ENCODE data around the gene VIL1.

The VIL1 gene

GRCh38 chr2:218465987-218466633 is 47.2 kb downstream of the VIL1 start:
- no peaks in the 10 kb centered on the region for H3K27me3 ChIP-seq (replicated peaks; ENCODE audit: insufficient read depth, low read length)
- no peak for TF ChIP-seq EZH2 (optimal IDR thresholded peaks at IDR 0.05; ENCODE audit: low read depth, low read length)
- peak; percentile 46 for TF ChIP-seq CTCF (IDR thresholded peaks at IDR 0.05; ENCODE audit: low read length)
- no peak for TF ChIP-seq EZH2phosphoT487 (IDR thresholded peaks at IDR 0.05; ENCODE audit: low read length)
- H3F3A ChIP-seq (ENCODE audit: insufficient read depth, low read length), result no peaks in the 10 kb centered on the region
- no peaks in the 10 kb centered on the region; the same call in 1 of the 2 replicates for H3K36me3 ChIP-seq (replicated peaks; ENCODE audit: insufficient read depth, low read length)
- no peaks in the 10 kb centered on the region for H4K20me1 ChIP-seq (ENCODE audit: insufficient read depth, low read length)
- no peaks in the 10 kb centered on the region for H3K9me3 ChIP-seq (replicated peaks; ENCODE audit: insufficient read depth, low read length)
- no peak overlapping the region for H3K27ac ChIP-seq (ENCODE audit: low read length)
- H3K4me2 ChIP-seq (ENCODE audit: low read depth, low read length), result no peak overlapping the region
- H3K9me2 ChIP-seq (replicated peaks; ENCODE audit: insufficient read depth, low read length), result no peaks in the 10 kb centered on the region
- H2AFZ ChIP-seq (ENCODE audit: low read length), result no peak overlapping the region
- H3K9ac ChIP-seq (ENCODE audit: low read length), result no peak overlapping the region
- H3K4me1 ChIP-seq (ENCODE audit: low read length), result no peaks in the 10 kb centered on the region
- no peak overlapping the region for H3K4me3 ChIP-seq (ENCODE audit: low read length)
- peak; percentile 17 for DNase-seq
- no peaks in the 10 kb centered on the region for H3K79me2 ChIP-seq (ENCODE audit: low read length)

- Histone ChIP-seq H3K36me3 (replicated peaks; ENCODE audit: insufficient read depth, low read length) (no peaks in the 10 kb centered on the region; the same call in 1 of the 2 replicates), H3K9me3 (replicated peaks; ENCODE audit: insufficient read depth, low read length) (no peaks in the 10 kb centered on the region), H3F3A (ENCODE audit: insufficient read depth, low read length) (no peaks in the 10 kb centered on the region), H4K20me1 (ENCODE audit: insufficient read depth, low read length) (no peaks in the 10 kb centered on the region), H3K4me2 (ENCODE audit: low read depth, low read length) (no peak overlapping the region), H3K9me2 (replicated peaks; ENCODE audit: insufficient read depth, low read length) (no peaks in the 10 kb centered on the region), H3K27me3 (replicated peaks; ENCODE audit: insufficient read depth, low read length) (no peaks in the 10 kb centered on the region), H3K27ac (ENCODE audit: low read length) (no peak overlapping the region), H2AFZ (ENCODE audit: low read length) (no peak overlapping the region), H3K9ac (ENCODE audit: low read length) (no peak overlapping the region), H3K4me3 (ENCODE audit: low read length) (no peak overlapping the region), H3K79me2 (ENCODE audit: low read length) (no peaks in the 10 kb centered on the region), H3K4me1 (ENCODE audit: low read length) (no peaks in the 10 kb centered on the region)
- no peak for DNase-seq
- TF ChIP-seq EZH2 (optimal IDR thresholded peaks at IDR 0.05; ENCODE audit: low read depth, low read length), result no peak
- no peak for TF ChIP-seq CTCF (IDR thresholded peaks at IDR 0.05; ENCODE audit: low read length)
- TF ChIP-seq EZH2phosphoT487 (IDR thresholded peaks at IDR 0.05; ENCODE audit: low read length), result no peak
These were observed 51.5 kb downstream of the VIL1 start for GRCh38 chr2:218470448-218470847.

- H4K20me1 ChIP-seq (ENCODE audit: insufficient read depth, low read length), result no peaks in the 10 kb centered on the region
- H3K27me3 ChIP-seq (replicated peaks; ENCODE audit: insufficient read depth, low read length), result no peaks in the 10 kb centered on the region
- H3K9me2 ChIP-seq (replicated peaks; ENCODE audit: insufficient read depth, low read length), result no peaks in the 10 kb centered on the region
- no peak overlapping the region for H3K9ac ChIP-seq (ENCODE audit: low read length)
- no peak overlapping the region for H2AFZ ChIP-seq (ENCODE audit: low read length)
- no peaks in the 10 kb centered on the region for H3F3A ChIP-seq (ENCODE audit: insufficient read depth, low read length)
- no peak overlapping the region for H3K4me3 ChIP-seq (ENCODE audit: low read length)
- no peaks in the 10 kb centered on the region for H3K79me2 ChIP-seq (ENCODE audit: low read length)
- H3K27ac ChIP-seq (ENCODE audit: low read length), result no peak overlapping the region
- H3K9me3 ChIP-seq (replicated peaks; ENCODE audit: insufficient read depth, low read length), result no peaks in the 10 kb centered on the region
- DNase-seq, result no peak
- TF ChIP-seq EZH2 (optimal IDR thresholded peaks at IDR 0.05; ENCODE audit: low read depth, low read length), result no peak
- TF ChIP-seq EZH2phosphoT487 (IDR thresholded peaks at IDR 0.05; ENCODE audit: low read length), result no peak
- H3K4me2 ChIP-seq (ENCODE audit: low read depth, low read length), result no peak overlapping the region
- H3K36me3 ChIP-seq (replicated peaks; ENCODE audit: insufficient read depth, low read length), result no peaks in the 10 kb centered on the region; the same call in 1 of the 2 replicates
- no peaks in the 10 kb centered on the region for H3K4me1 ChIP-seq (ENCODE audit: low read length)
These were observed 52.1 kb downstream of the VIL1 start for GRCh38 chr2:218471036-218471435.

DNA sequence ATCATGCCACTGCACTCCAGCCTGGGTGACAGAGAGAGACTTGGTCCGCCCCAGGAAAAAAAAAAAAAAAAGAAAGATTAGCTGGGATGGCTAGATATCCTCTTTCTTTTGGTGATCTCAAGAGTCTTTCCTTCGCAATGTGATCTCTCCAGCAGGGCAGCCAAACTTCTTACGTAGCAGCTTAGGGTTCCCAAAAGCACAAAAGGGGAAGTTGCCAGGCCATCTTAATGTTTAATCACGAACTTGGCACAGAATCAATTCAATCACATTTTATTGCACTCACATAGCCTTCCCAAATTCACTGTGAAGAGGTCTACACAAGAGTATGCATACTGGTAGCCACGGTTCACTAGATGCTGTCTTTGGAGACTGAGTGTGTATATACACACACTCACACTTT is 53.1 kb downstream of the VIL1 start:
- Histone ChIP-seq H3K9me3 (replicated peaks; ENCODE audit: insufficient read depth, low read length) (no peaks in the 10 kb centered on the region), H2AFZ (ENCODE audit: low read length) (no peak overlapping the region), H3K9ac (ENCODE audit: low read length) (no peak overlapping the region), H3K4me2 (ENCODE audit: low read depth, low read length) (no peak overlapping the region), H3K36me3 (replicated peaks; ENCODE audit: insufficient read depth, low read length) (no peaks in the 10 kb centered on the region; the same call in 1 of the 2 replicates), H4K20me1 (ENCODE audit: insufficient read depth, low read length) (no peaks in the 10 kb centered on the region), H3K4me3 (ENCODE audit: low read length) (no peak overlapping the region), H3K9me2 (replicated peaks; ENCODE audit: insufficient read depth, low read length) (no peaks in the 10 kb centered on the region), H3K27ac (ENCODE audit: low read length) (no peak overlapping the region), H3F3A (ENCODE audit: insufficient read depth, low read length) (no peaks in the 10 kb centered on the region), H3K27me3 (replicated peaks; ENCODE audit: insufficient read depth, low read length) (no peaks in the 10 kb centered on the region), H3K4me1 (ENCODE audit: low read length) (no peaks in the 10 kb centered on the region), H3K79me2 (ENCODE audit: low read length) (no peaks in the 10 kb centered on the region)
- TF ChIP-seq EZH2 (optimal IDR thresholded peaks at IDR 0.05; ENCODE audit: low read depth, low read length) (no peak), CTCF (IDR thresholded peaks at IDR 0.05; ENCODE audit: low read length) (no peak), EZH2phosphoT487 (IDR thresholded peaks at IDR 0.05; ENCODE audit: low read length) (no peak)
- no peak for DNase-seq

All from MM.1S (cell line).